Ammon's horn (tissue), 1 donor: ENCODE results near the gene SPACDR.
A peak's percentile ranks its signal among the peaks of the same experiment; 100 is the strongest.

Source experiments
- DNase-seq: peaks from one replicate; pipeline ENCODE4 v3.0.0-alpha.2; 2016; ENCODE audit warnings: low spot score

SPACDR gene

DNA sequence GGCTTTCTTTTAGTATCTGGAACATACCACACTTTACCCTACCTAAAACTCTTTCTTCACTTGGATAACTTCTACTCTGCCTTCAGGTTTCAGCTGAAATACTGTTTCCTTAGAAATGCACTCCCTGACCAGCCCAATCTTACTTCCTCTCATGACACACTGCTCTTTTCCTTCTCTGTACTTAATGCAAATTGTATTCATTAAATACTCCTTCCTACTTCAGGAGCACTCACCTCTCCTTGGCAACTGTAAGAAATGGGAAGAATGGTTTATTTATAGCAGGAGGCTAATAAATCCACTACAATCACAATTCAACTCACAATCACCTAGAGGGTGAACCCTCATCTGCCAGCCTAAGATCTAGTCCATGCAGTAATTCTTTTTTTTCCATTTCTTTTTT is 50.7 kb downstream of the SPACDR start:
- DNase-seq = no peak

GRCh38 chr7:100411101-100411500 is 53.0 kb downstream of the SPACDR start:
- DNase-seq = no peak

DNA sequence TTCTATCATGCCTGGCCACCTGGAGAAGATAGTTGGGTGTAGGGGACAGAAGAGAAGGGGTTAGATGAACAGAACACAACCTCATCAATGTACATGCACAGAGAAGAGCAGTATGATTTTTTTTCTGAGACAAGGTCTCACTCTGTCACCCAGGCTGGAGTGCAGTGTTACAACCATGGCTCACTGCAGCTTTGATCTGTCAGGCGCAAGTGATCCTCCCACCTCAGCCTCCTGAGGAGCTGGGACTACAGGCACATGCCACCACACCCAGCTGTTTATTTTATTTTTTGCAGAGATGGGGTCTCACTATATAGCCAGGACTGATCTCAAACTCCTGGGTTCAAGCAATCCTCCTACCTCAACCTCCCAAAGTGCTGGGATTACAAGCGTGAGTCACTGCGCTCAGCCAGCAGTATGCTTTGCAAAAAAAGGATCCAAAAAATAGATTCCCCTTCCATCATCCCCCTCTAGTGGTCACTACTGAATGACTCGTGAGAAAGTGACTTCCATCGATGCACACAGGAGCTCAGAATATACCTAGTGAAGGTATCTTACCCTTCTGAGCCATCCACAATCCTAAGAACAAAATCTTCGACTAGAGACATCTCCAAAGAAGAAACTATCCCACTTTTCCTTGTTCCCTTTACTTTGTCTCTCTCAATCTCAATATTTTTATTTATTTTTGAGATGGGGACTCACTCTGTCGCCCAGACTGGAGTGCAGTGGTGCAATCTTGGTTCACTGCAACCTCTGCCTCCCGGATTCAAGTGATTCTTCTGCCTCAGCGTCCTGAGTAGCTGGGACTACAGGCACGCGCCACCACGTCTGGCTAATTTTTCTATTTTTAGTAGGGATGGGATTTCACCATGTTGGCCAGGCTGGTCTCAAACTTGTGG is 56.5 kb downstream of the SPACDR start:
- peak; percentile 65 for DNase-seq

DNA sequence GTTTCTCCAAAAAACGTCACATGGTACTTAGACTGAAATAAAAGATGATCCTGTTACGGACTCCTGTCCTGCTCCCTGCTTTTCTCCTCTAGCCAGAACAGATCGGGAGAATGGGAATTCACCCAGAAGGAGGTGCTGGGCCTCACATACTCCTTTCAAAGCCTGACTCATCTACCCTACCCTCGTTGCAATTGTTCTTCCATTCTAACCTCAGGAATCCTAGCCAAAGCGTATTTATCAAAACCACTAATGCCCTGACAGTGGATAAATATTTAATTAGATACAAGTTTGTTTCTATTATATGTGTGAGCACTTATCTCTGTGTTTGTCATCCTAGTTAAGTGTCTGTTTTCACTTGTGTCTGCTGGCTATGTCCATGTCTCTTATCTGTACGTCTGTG is 57.3 kb downstream of the SPACDR start:
- DNase-seq = no peak
